SK-N-SH treated with all-trans-retinoic acid at 6 μM for 48 hours (cell line): ENCODE measurements around the gene CEP44.

Experiments used
- ATAC-seq: fragments of 200-7000 bp; cut with Tn5 transposase; 3 replicates; pipeline ENCODE4 v1.9.1; 2020; ENCODE audit warnings: mild to moderate bottlenecking, moderate library complexity
- ARNTL ChIP-seq: fragments of 450-650 bp; formaldehyde crosslinking; IDR thresholded peaks from 2 replicates; pipeline ENCODE4 v1.5.0; 2020; ENCODE audit warnings: low read depth, mild to moderate bottlenecking, moderate library complexity, borderline replicate concordance
- BACH2 ChIP-seq: fragments of 250-450 bp; sonication (Bioruptor Pico); IDR thresholded peaks from 2 replicates; pipeline ENCODE4 v1.9.0; 2021; ENCODE audit warnings: mild to moderate bottlenecking, borderline replicate concordance
- CREB5 ChIP-seq: fragments of 250-450 bp; sonication (Bioruptor Pico); IDR thresholded peaks from 2 replicates; pipeline ENCODE4 v1.5.1; 2020; ENCODE audit warnings: low read depth, mild to moderate bottlenecking, moderate library complexity
- CSDC2 ChIP-seq: fragments of 250-450 bp; sonication (Bioruptor Pico); IDR thresholded peaks from 2 replicates; pipeline ENCODE4 v1.5.0; 2020; ENCODE audit warnings: mild to moderate bottlenecking, moderate library complexity
- CSRNP3 ChIP-seq: fragments of 250-450 bp; sonication (Bioruptor Pico); IDR thresholded peaks from 2 replicates; pipeline ENCODE4 v1.5.1; 2021; ENCODE audit warnings: mild to moderate bottlenecking, moderate library complexity
- ESRRG ChIP-seq: fragments of 250-450 bp; sonication (Bioruptor Pico); IDR thresholded peaks from 2 replicates; pipeline ENCODE4 v1.6.1; 2021; ENCODE audit warnings: mild to moderate bottlenecking
- GLIS3 ChIP-seq: fragments of 250-450 bp; sonication (Bioruptor Pico); IDR thresholded peaks from 2 replicates; pipeline ENCODE4 v1.5.0; 2020; ENCODE audit warnings: mild to moderate bottlenecking, moderate library complexity
- ISL1 ChIP-seq: fragments of 250-450 bp; sonication (Bioruptor Pico); IDR thresholded peaks from 2 replicates; pipeline ENCODE4 v2.1.2; 2022; ENCODE audit warnings: mild to moderate bottlenecking, moderate library complexity
- OSR1 ChIP-seq: fragments of 250-450 bp; sonication (Bioruptor Pico); IDR thresholded peaks from 2 replicates; pipeline ENCODE4 v1.8.0; 2022; ENCODE audit warnings: moderate library complexity, mild to moderate bottlenecking, inconsistent platforms
- PATZ1 ChIP-seq: fragments of 250-450 bp; sonication (Bioruptor Pico); IDR thresholded peaks from 2 replicates; pipeline ENCODE4 v1.8.0; 2020; ENCODE audit warnings: mild to moderate bottlenecking, moderate library complexity, borderline replicate concordance
- POU6F1 ChIP-seq: fragments of 250-450 bp; sonication (Bioruptor Pico); IDR thresholded peaks from 2 replicates; pipeline ENCODE4 v1.8.0; 2021; ENCODE audit warnings: low read depth, mild to moderate bottlenecking, moderate library complexity, borderline replicate concordance
- PPARA ChIP-seq: fragments of 250-450 bp; sonication (Bioruptor Pico); IDR thresholded peaks from 2 replicates; pipeline ENCODE4 v1.5.0; 2020; ENCODE audit warnings: mild to moderate bottlenecking, borderline replicate concordance
- RARB ChIP-seq: fragments of 250-450 bp; sonication (Bioruptor Pico); IDR thresholded peaks from 2 replicates; pipeline ENCODE4 v1.8.0; 2021; ENCODE audit warnings: mild to moderate bottlenecking, moderate library complexity
- SNAI2 ChIP-seq: fragments of 250-450 bp; sonication (Bioruptor Pico); IDR thresholded peaks from 2 replicates; pipeline ENCODE4 v1.5.0; 2020; ENCODE audit warnings: mild to moderate bottlenecking, moderate library complexity
- TCF4 ChIP-seq: fragments of 250-450 bp; sonication (Bioruptor Pico); IDR thresholded peaks from 2 replicates; pipeline ENCODE4 v1.8.0; 2021; ENCODE audit warnings: mild to moderate bottlenecking, moderate library complexity, borderline replicate concordance
- TOX ChIP-seq: fragments of 250-450 bp; sonication (Bioruptor Pico); IDR thresholded peaks from 2 replicates; pipeline ENCODE4 v1.8.0; 2021; ENCODE audit warnings: mild to moderate bottlenecking, moderate library complexity, borderline replicate concordance
- TSHZ2 ChIP-seq: fragments of 250-450 bp; sonication (Bioruptor Pico); IDR thresholded peaks from 2 replicates; pipeline ENCODE4 v1.5.0; 2020; ENCODE audit warnings: mild to moderate bottlenecking, moderate library complexity
- ZC3H10 ChIP-seq: fragments of 250-450 bp; sonication (Bioruptor Pico); IDR thresholded peaks from 2 replicates; pipeline ENCODE4 v1.5.1; 2021; ENCODE audit warnings: mild to moderate bottlenecking, moderate library complexity
- ZFP3 ChIP-seq: fragments of 250-450 bp; sonication (Bioruptor Pico); IDR thresholded peaks from 2 replicates; pipeline ENCODE4 v1.5.0; 2020; ENCODE audit warnings: mild to moderate bottlenecking, moderate library complexity
- ZFP30 ChIP-seq: fragments of 450-650 bp; formaldehyde crosslinking; IDR thresholded peaks from 2 replicates; pipeline ENCODE4 v1.5.0; 2022; ENCODE audit warnings: mild to moderate bottlenecking, moderate library complexity
- ZNF565 ChIP-seq: fragments of 450-650 bp; formaldehyde crosslinking; conservative IDR thresholded peaks from 2 replicates; pipeline ENCODE4 v1.5.0; 2020; ENCODE audit warnings: low read depth, mild to moderate bottlenecking, moderate library complexity
- ZNF70 ChIP-seq: fragments of 450-650 bp; formaldehyde crosslinking; IDR thresholded peaks from 2 replicates; pipeline ENCODE4 v1.5.0; 2020; ENCODE audit warnings: mild to moderate bottlenecking, moderate library complexity
- ZNF8 ChIP-seq: fragments of 450-650 bp; formaldehyde crosslinking; IDR thresholded peaks from 2 replicates; pipeline ENCODE4 v1.5.0; 2020; ENCODE audit warnings: mild to moderate bottlenecking, moderate library complexity

The CEP44 gene

GRCh38 chr4:174255786-174256185 is 27.9 kb upstream of the CEP44 start (continued):
- no peak for TF ChIP-seq ISL1 (CRISPR knock-in tag)
- no peak for TF ChIP-seq ZC3H10 (CRISPR knock-in tag)
- TF ChIP-seq ZFP30 (CRISPR knock-in tag), result 0 out of 2 replicates have a peak, but pooled peaks have one; percentile 1
- TF ChIP-seq SNAI2 (CRISPR knock-in tag), result peak; percentile 34; the same call in 1 of the 2 replicates
- TF ChIP-seq CREB5, result no peak
- no peak for TF ChIP-seq GLIS3 (CRISPR knock-in tag)
- no peak for TF ChIP-seq CSDC2

- peak; percentile 75 for ATAC-seq
- TF ChIP-seq ZC3H10 (CRISPR knock-in tag), result peak; percentile 90
- peak; percentile 87; the same call in 1 of the 2 replicates for TF ChIP-seq PATZ1 (CRISPR knock-in tag)
- no peak for TF ChIP-seq POU6F1 (CRISPR knock-in tag)
- no peak for TF ChIP-seq ZNF8 (CRISPR knock-in tag)
- peak; percentile 100 for TF ChIP-seq ISL1 (CRISPR knock-in tag)
- TF ChIP-seq ARNTL, result no peak
- 0 out of 2 replicates have a peak, but pooled peaks have one; percentile 59 for TF ChIP-seq ESRRG
- TF ChIP-seq PPARA (CRISPR knock-in tag), result no peak
- TF ChIP-seq ZNF565 (CRISPR knock-in tag), result no peak
- TF ChIP-seq TCF4 (CRISPR knock-in tag), result peak; percentile 24; the same call in 1 of the 2 replicates
- TF ChIP-seq BACH2, result no peak
- TF ChIP-seq ZFP3 (CRISPR knock-in tag), result no peak
- TF ChIP-seq CSRNP3 (CRISPR knock-in tag), result peak; percentile 87
- 0 out of 2 replicates have a peak, but pooled peaks have one; percentile 2 for TF ChIP-seq ZFP30 (CRISPR knock-in tag)
- no peak for TF ChIP-seq ZNF70
- peak; percentile 85; the same call in 1 of the 2 replicates for TF ChIP-seq TOX (CRISPR knock-in tag)
- TF ChIP-seq RARB (CRISPR knock-in tag), result no peak
- no peak for TF ChIP-seq SNAI2 (CRISPR knock-in tag)
- TF ChIP-seq TSHZ2 (CRISPR knock-in tag), result no peak
- TF ChIP-seq CSDC2, result no peak
- TF ChIP-seq OSR1, result no peak
- peak; percentile 88 for TF ChIP-seq CREB5
- TF ChIP-seq GLIS3 (CRISPR knock-in tag), result no peak
Measured at GRCh38 chr4:174256277-174256713, 27.4 kb upstream of the CEP44 start.
